ENCODE data around the gene TMEM219.

TMEM219 gene

GRCh38 chr16:29975134-29975538 lies 13.3 kb downstream of the TMEM219 start (continued):
- TF ChIP-seq PATZ1 (tag by site-specific recombination; IDR thresholded peaks at IDR 0.05) (0 out of 2 replicates have a peak, but pooled peaks have one; percentile 2), ZNF580 (tag by site-specific recombination; IDR thresholded peaks at IDR 0.05) (peak; percentile 70; the same call in 1 of the 2 replicates)

GRCh38 chr16:29975811-29976511 lies 14.1 kb downstream of the TMEM219 start:
- Histone ChIP-seq H3K27ac (ENCODE audit: extremely low read depth, low read depth, low read length) (no peak overlapping the region; the same call in 1 of the 2 replicates), H3K4me3 (ENCODE audit: low read depth, low read length) (no peak overlapping the region; the same call in 1 of the 2 replicates), H3K36me3 (ENCODE audit: control insufficient read depth in 2 of 2, insufficient read depth in 1 of 2, low read length in 2 of 2) (peaks cover 5 to 71% of the 10 kb centered on the region in 2 experiments; a peak in 1 of 3 replicates), H3K4me1 (ENCODE audit: control insufficient read depth, insufficient read depth, low read length) (peaks cover 8% of the 10 kb centered on the region), H3K9me3 (ENCODE audit: control insufficient read depth, insufficient read depth, low read depth, low read length) (no peaks in the 10 kb centered on the region)
- POLR2A ChIA-PET, result interaction anchor here (0.8 to 5.4 kb wide), 8 partner anchors 10 to 160 kb away, joined by 3 to 58 read pairs (median 4); partner anchors contain the start of genes HIRIP3, KCTD13, PAGR1 and SEZ6L2
- CTCF ChIA-PET, result interaction anchor here (0.6 to 2.0 kb wide), 11 partner anchors 9 to 246 kb away, joined by 3 to 8 read pairs (median 3); partner anchors contain the start of gene KCTD13
- TF ChIP-seq ZIC2 (tag by site-specific recombination; IDR thresholded peaks at IDR 0.05) (peak; percentile 61; the same call in 1 of the 2 replicates), ZNF416 (tag by site-specific recombination; IDR thresholded peaks at IDR 0.05) (no peak), ZNF518A (tag by site-specific recombination; conservative IDR thresholded peaks at IDR 0.05; ENCODE audit: low read depth) (no peak), EGR2 (tag by site-specific recombination; IDR thresholded peaks at IDR 0.05; ENCODE audit: low read depth) (peak; percentile 52), PRDM10 (tag by site-specific recombination; IDR thresholded peaks at IDR 0.05) (no peak), ZNF600 (tag by site-specific recombination; IDR thresholded peaks at IDR 0.05) (peak; percentile 78; the same call in 1 of the 2 replicates), ZFP41 (tag by site-specific recombination; IDR thresholded peaks at IDR 0.05; ENCODE audit: borderline replicate concordance) (no peak), ZNF692 (tag by site-specific recombination; IDR thresholded peaks at IDR 0.05) (0 out of 2 replicates have a peak, but pooled peaks have one; percentile 21), ZNF449 (tag by site-specific recombination; IDR thresholded peaks at IDR 0.05) (peak; percentile 63; the same call in 1 of the 2 replicates), ZNF664 (tag by site-specific recombination; IDR thresholded peaks at IDR 0.05) (peak; percentile 50; the same call in 1 of the 2 replicates), CTCF (tag by site-specific recombination; IDR thresholded peaks at IDR 0.05) (peak; percentile 72), ZFHX2 (tag by site-specific recombination; conservative IDR thresholded peaks at IDR 0.05) (peak; percentile 61), ZSCAN18 (tag by site-specific recombination; IDR thresholded peaks at IDR 0.05) (no peak)

Measured in HEK293 (cell line).